ENCODE results near the gene SSH2.

DNA sequence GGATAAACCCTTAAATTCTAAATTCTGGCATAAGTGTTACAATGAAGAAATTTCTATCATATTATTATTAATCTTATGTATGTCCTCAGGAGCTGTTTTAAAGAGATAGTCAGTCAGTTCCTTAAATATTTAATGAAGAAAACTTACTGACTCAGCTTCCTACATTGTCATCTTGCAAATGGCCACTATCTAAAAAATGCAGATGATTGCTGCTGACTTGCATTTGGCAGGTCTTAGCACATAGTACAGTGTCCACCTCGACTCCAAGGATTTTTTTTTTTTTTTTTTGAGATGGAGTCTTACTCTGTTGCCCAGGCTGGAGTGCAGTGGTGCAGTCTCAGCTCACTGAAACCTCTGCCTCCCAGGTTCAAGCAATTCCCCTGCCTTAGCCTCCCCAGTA, 252.2 kb downstream of the SSH2 start:
- TF ChIP-seq ZNF333 (CRISPR knock-in tag; IDR thresholded peaks at IDR 0.05; ENCODE audit: borderline replicate concordance) (no peak), HCFC1 (IDR thresholded peaks at IDR 0.05; ENCODE audit: low read depth, low read length) (no peak), ZEB1 (IDR thresholded peaks at IDR 0.05; ENCODE audit: insufficient replicate concordance, low read depth) (no peak)

All from HepG2 (cell line).